ENCODE measurements around the gene PELI2. TPM values are rescaled to one million over a fixed set of nuclear protein-coding genes. Genes with fewer than 3 reads are reported as not detected.

The PELI2 gene
- total RNA-seq, 4 donors from 2014 or later, result 8.2 to 27.0 (median 10.1) TPM

- ATAC-seq (ENCODE audit: low FRiP score) (no peak), DNase-seq (ENCODE audit: low spot score) (no peak)
- TF ChIP-seq CTCF (IDR thresholded peaks at IDR 0.05), result no peak
Observed at GRCh38 chr14:56221382-56222128, 103.3 kb downstream of the PELI2 start.

- ATAC-seq (ENCODE audit: low FRiP score), result no peak
- no peak for TF ChIP-seq CTCF (IDR thresholded peaks at IDR 0.05)
- no peak for DNase-seq (ENCODE audit: low spot score)
Observed at GRCh38 chr14:56224229-56224628, 106.0 kb downstream of the PELI2 start.

- ATAC-seq (ENCODE audit: low FRiP score) (no peak), DNase-seq (ENCODE audit: low spot score) (no peak)
- no peak for TF ChIP-seq CTCF (IDR thresholded peaks at IDR 0.05)
Observed at GRCh38 chr14:56224691-56225681, 106.8 kb downstream of the PELI2 start.

GRCh38 chr14:56235388-56235787 lies 117.2 kb downstream of the PELI2 start:
- no peak for TF ChIP-seq CTCF (IDR thresholded peaks at IDR 0.05)
- DNase-seq (ENCODE audit: low spot score) (no peak), ATAC-seq (ENCODE audit: low FRiP score) (no peak)

GRCh38 chr14:56237398-56237797 lies 119.2 kb downstream of the PELI2 start:
- DNase-seq (ENCODE audit: low spot score) (no peak), ATAC-seq (ENCODE audit: low FRiP score) (no peak)
- TF ChIP-seq CTCF (IDR thresholded peaks at IDR 0.05), result no peak

GRCh38 chr14:56241461-56241860 lies 123.2 kb downstream of the PELI2 start:
- DNase-seq (ENCODE audit: low spot score), result no peak
- no peak for TF ChIP-seq CTCF (IDR thresholded peaks at IDR 0.05)
- ATAC-seq (ENCODE audit: low FRiP score), result no peak
